HEK293T (cell line): Measurements from ENCODE around the gene PAK1IP1.
"Not testable (repeated sequence)": the region's sequence is repeated elsewhere in the genome, so short reads cannot be mapped to it uniquely, and the experiment has no call there.

ENCODE experiments used
- CTCF ChIA-PET: fragments of 350-600 bp; formaldehyde crosslinking; extraction: SDS; loops from one replicate; lab custom pipeline; 2021; ENCODE audit warnings: antibody characterized with exemption, inconsistent platforms; lab: Yijun Ruan, JAX
- POLR2A ChIA-PET: fragments of 350-600 bp; formaldehyde crosslinking; extraction: SDS; loops from one replicate; lab custom pipeline; 2020; ENCODE audit warnings: antibody characterized with exemption, inconsistent platforms; lab: Yijun Ruan, JAX
- DNase-seq: peaks from one replicate; pipeline ENCODE4 v3.0.0; 2012; ENCODE audit warnings: mixed read lengths; ENCODE audit errors: extremely low spot score
- ARNT ChIP-seq: fragments of 450-650 bp; IDR thresholded peaks from 2 replicates; pipeline ENCODE4 v1.6.1; 2017; ENCODE audit warnings: mild to moderate bottlenecking
- BHLHE40 ChIP-seq: fragments of 450-650 bp; IDR thresholded peaks from 2 replicates; pipeline ENCODE4 v1.6.1; 2016; ENCODE audit warnings: mild to moderate bottlenecking, moderate library complexity, borderline replicate concordance
- CTBP1 ChIP-seq: fragments of 450-650 bp; IDR thresholded peaks from 2 replicates; pipeline ENCODE4 v1.6.1; 2016; ENCODE audit warnings: borderline replicate concordance
- ELF4 ChIP-seq: fragments of 450-650 bp; IDR thresholded peaks from 2 replicates; pipeline ENCODE4 v1.6.1; 2017; ENCODE audit warnings: antibody characterized with exemption
- FOXA1 ChIP-seq: fragments of 450-650 bp; IDR thresholded peaks from 2 replicates; pipeline ENCODE4 v1.6.1; 2016; ENCODE audit warnings: mild to moderate bottlenecking
- FOXK2 ChIP-seq: fragments of 450-650 bp; IDR thresholded peaks from 2 replicates; pipeline ENCODE4 v1.6.1; 2016; ENCODE audit warnings: mild to moderate bottlenecking
- FOXM1 ChIP-seq: fragments of 450-650 bp; IDR thresholded peaks from 2 replicates; pipeline ENCODE4 v1.6.1; 2017; ENCODE audit warnings: mild to moderate bottlenecking, borderline replicate concordance
- HDGF ChIP-seq: fragments of 450-650 bp; IDR thresholded peaks from 2 replicates; pipeline ENCODE4 v1.6.1; 2017; ENCODE audit warnings: antibody characterized with exemption, borderline replicate concordance
- L3MBTL2 ChIP-seq: fragments of 450-650 bp; conservative IDR thresholded peaks from 2 replicates; pipeline ENCODE4 v1.6.1; 2016; ENCODE audit warnings: mild to moderate bottlenecking
- LEF1 ChIP-seq: fragments of 450-650 bp; IDR thresholded peaks from 2 replicates; pipeline ENCODE4 v1.6.1; 2017; ENCODE audit warnings: mild to moderate bottlenecking, borderline replicate concordance
- NFRKB ChIP-seq: fragments of 450-650 bp; IDR thresholded peaks from 2 replicates; pipeline ENCODE4 v1.6.1; 2016; ENCODE audit warnings: mild to moderate bottlenecking, moderate library complexity
- PKNOX1 ChIP-seq: fragments of 450-650 bp; IDR thresholded peaks from 2 replicates; pipeline ENCODE4 v1.6.1; 2016
- SP1 ChIP-seq: fragments of 450-650 bp; IDR thresholded peaks from 2 replicates; pipeline ENCODE4 v1.6.1; 2017
- SUZ12 ChIP-seq: fragments of 450-650 bp; IDR thresholded peaks from 2 replicates; pipeline ENCODE4 v1.6.1; 2016; ENCODE audit warnings: mild to moderate bottlenecking
- TARDBP ChIP-seq: fragments of 450-650 bp; IDR thresholded peaks from 2 replicates; pipeline ENCODE4 v1.6.1; 2016
- ZNF384 ChIP-seq: fragments of 450-650 bp; IDR thresholded peaks from 2 replicates; pipeline ENCODE4 v1.6.1; 2016

The PAK1IP1 gene

DNA sequence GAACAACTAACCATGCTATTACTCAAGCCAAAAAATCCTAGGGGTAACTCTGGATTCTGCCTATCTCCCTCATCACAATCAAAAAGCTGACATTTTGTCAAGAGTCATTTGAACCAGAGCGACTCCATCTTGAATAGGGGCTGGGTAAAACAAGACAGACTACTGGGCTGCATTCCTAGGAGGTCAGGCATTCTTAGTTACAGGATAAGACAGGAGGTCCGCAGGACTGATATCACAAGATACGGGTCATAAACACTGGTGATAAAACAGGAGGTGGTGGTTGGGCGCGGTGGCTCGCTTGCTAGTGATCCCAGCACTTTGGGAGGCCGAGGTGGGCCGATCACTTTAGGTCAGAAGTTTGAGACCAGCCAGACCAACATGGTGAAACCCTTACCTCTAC lies 32.6 kb upstream of the PAK1IP1 start:
- ChIA-PET POLR2A (no interaction called here), CTCF (interaction anchor here (0.9 kb wide), 1 partner anchor 97 kb away, joined by 3 read pairs; no protein-coding TSS in a partner anchor)
- DNase-seq, result no peak
- TF ChIP-seq ZNF384 (no peak), FOXM1 (no peak)

DNA sequence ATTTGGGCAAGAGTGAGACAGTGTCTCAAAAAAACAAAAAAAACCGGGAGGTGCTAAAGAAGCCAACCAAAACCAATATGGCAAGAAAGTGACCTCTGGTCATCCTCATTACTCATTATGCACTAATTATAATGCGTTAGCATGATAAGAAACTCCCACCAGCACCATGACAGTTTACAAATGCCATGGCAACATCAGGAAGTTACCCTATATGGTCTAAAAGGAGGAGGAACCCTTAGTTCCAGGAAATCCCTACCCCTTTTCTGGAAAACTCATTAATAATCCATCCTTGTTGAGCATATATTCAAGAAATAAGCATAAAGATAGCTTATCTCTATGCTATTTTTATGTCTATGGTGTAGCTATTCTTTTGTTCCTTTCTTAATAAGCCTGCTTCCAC lies 32.0 kb upstream of the PAK1IP1 start:
- POLR2A ChIA-PET, result no interaction called here

DNA sequence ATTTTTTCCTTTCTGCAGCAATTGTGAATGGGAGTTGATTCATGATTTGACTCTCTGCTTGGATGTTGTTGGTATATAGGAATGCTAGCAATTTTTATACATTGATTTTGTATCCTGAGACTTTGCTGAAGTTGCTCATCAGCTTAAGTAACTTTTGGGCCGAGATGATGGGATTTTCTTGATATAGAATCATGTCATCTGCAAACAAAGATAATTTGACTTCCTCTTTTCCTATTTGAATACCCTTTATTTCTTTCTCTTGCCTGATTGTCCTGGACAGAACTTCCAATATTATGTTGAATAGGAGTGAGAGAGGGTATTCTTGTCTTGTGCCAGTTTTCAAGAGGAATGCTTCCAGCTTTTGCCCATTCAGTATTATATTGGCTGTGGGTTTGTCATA lies 29.2 kb upstream of the PAK1IP1 start:
- POLR2A ChIA-PET, DNase-seq, CTCF ChIA-PET: not testable (repeated sequence)

More for the DNA sequence above, 32.0 kb upstream of the PAK1IP1 start:
- no peak for TF ChIP-seq FOXM1
- TF ChIP-seq ZNF384, result no peak
- no peak for TF ChIP-seq NFRKB
- no peak for TF ChIP-seq HDGF
- no peak for TF ChIP-seq BHLHE40
- no peak for TF ChIP-seq TARDBP
- no peak for TF ChIP-seq ARNT
- no peak for TF ChIP-seq FOXA1
- no peak for TF ChIP-seq L3MBTL2
- TF ChIP-seq CTBP1, result no peak
- TF ChIP-seq ELF4, result no peak
- TF ChIP-seq LEF1, result no peak
- no peak for TF ChIP-seq FOXK2
- TF ChIP-seq SUZ12, result no peak
- no peak for TF ChIP-seq PKNOX1
- TF ChIP-seq SP1, result no peak
- no peak for DNase-seq
- CTCF ChIA-PET, result no interaction called here

GRCh38 chr6:10668126-10668917 lies 26.4 kb upstream of the PAK1IP1 start:
- TF ChIP-seq FOXA1, result no peak
- DNase-seq, result no peak
- POLR2A ChIA-PET, result no interaction called here
- CTCF ChIA-PET, result no interaction called here

- CTCF ChIA-PET, result no interaction called here
- POLR2A ChIA-PET, result no interaction called here
- no peak for DNase-seq
- no peak for TF ChIP-seq SUZ12
- no peak for TF ChIP-seq ELF4
- TF ChIP-seq TARDBP, result no peak
- no peak for TF ChIP-seq HDGF
- no peak for TF ChIP-seq L3MBTL2
- TF ChIP-seq ZNF384, result no peak
- TF ChIP-seq NFRKB, result no peak
- TF ChIP-seq FOXM1, result no peak
- TF ChIP-seq FOXA1, result no peak
- TF ChIP-seq PKNOX1, result no peak
- TF ChIP-seq CTBP1, result no peak
- no peak for TF ChIP-seq FOXK2
- TF ChIP-seq SP1, result no peak
- TF ChIP-seq LEF1, result no peak
Observed at GRCh38 chr6:10676403-10676802, 18.4 kb upstream of the PAK1IP1 start.

DNA sequence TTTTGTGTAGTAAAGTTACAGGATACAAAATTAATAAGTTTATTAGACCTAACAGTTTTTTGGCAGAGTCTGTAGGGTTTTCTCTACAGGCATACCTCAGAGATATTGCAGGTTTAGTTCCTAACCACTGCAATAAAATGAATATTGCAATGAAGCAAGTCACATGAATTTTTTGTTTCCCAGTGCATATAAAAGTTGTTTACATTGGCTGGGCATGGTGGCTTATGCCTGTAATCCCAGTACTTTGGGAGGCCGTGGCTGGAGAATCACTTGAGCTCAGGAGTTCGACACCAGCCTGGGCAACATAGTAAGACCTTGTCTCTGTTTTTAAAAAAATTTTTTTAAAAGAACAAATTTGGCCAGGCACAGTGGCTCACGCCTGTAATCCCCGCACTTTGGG lies 16.3 kb upstream of the PAK1IP1 start:
- no peak for DNase-seq
- ChIA-PET POLR2A (interaction anchor here (0.8 kb wide), 1 partner anchor 16 kb away, joined by 3 read pairs; the partner anchor contains the start of genes C6orf52 and PAK1IP1), CTCF (no interaction called here)
- TF ChIP-seq NFRKB, result no peak
- TF ChIP-seq SUZ12, result no peak
- no peak for TF ChIP-seq ZNF384
- no peak for TF ChIP-seq LEF1
- TF ChIP-seq ARNT, result no peak
- no peak for TF ChIP-seq CTBP1
- no peak for TF ChIP-seq FOXM1
- no peak for TF ChIP-seq HDGF
- no peak for TF ChIP-seq PKNOX1
- TF ChIP-seq SP1, result no peak
- TF ChIP-seq ELF4, result no peak
- TF ChIP-seq FOXK2, result no peak
- TF ChIP-seq L3MBTL2, result no peak

DNA sequence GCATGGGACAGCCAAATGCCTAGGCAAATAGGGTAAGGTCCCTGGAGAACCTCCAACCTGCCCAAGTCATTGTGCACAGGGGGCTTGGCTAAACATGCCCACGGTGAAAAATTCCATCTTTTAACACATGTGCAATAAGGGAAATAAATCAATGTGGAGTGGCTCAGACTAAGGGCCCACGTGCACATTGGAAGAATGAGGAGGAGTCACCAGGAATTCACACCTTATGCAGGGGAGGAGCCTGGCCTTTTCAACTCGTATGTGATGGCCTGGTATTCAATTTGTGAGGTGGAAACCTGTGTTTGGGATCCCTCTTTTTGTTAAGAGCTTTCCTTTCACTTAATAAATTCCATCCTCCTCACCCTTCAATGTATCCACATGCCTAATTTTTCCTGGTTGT lies 13.0 kb upstream of the PAK1IP1 start:
- CTCF ChIA-PET, result no interaction called here
- POLR2A ChIA-PET, result no interaction called here
- no peak for DNase-seq
- TF ChIP-seq PKNOX1, result no peak
- TF ChIP-seq HDGF, result no peak
- no peak for TF ChIP-seq FOXA1
- no peak for TF ChIP-seq ZNF384
- TF ChIP-seq FOXK2, result no peak
- TF ChIP-seq SP1, result no peak
- no peak for TF ChIP-seq ELF4
- no peak for TF ChIP-seq L3MBTL2
- no peak for TF ChIP-seq ARNT
- no peak for TF ChIP-seq SUZ12
- TF ChIP-seq FOXM1, result no peak
- no peak for TF ChIP-seq BHLHE40
